Erythroblast (primary cell): Measurements from ENCODE around the gene ADGRG3.

ENCODE experiments used
- GATA1 ChIP-seq: IDR thresholded peaks from 2 replicates; pipeline ENCODE4 v1.6.1; 2011; ENCODE audit warnings: low read depth, mild to moderate bottlenecking, control low read depth, low read length, moderate library complexity
- POLR2A ChIP-seq: IDR thresholded peaks from 2 replicates; pipeline ENCODE4 v1.6.1; 2011; ENCODE audit warnings: mild to moderate bottlenecking, low read length

GRCh38 chr16:57734308-57734924 lies 66.3 kb downstream of the ADGRG3 start:
- TF ChIP-seq POLR2A (no peak), GATA1 (no peak)
